Measurements from ENCODE around the gene FBLN2.
"Not testable (repeated sequence)": the region's sequence is repeated elsewhere in the genome, so short reads cannot be mapped to it uniquely, and the experiment has no call there.

The FBLN2 gene

GRCh38 chr3:13548696-13549622, at the start of gene FBLN2:
Gene FBLN2, plus strand, starts transcription at chr3:13549125. Its CDS starts 21,231 bp downstream, at chr3:13570356.
- Histone ChIP-seq H3K9ac (ENCODE audit: low read length) (no peak within 1 kb of the TSS), H3K4me1 (ENCODE audit: control insufficient read depth, low read depth, low read length) (no peaks in the 10 kb centered on the region)

GRCh38 chr3:13499246-13499645, 49.7 kb upstream of the FBLN2 start:
- not testable (repeated sequence) for H3K4me1 ChIP-seq (ENCODE audit: control insufficient read depth, low read depth, low read length); H3K4me3 ChIP-seq (ENCODE audit: low read length); H3K36me3 ChIP-seq (ENCODE audit: control insufficient read depth, low read depth, low read length); H3K27ac ChIP-seq (ENCODE audit: low read length); H3K9ac ChIP-seq (ENCODE audit: low read length); H3K9me3 ChIP-seq (ENCODE audit: control insufficient read depth, low read depth, low read length); H3K27me3 ChIP-seq (ENCODE audit: control insufficient read depth, insufficient read depth, low read length)

More at GRCh38 chr3:13548696-13549622, at the start of gene FBLN2:
- Histone ChIP-seq H3K27ac (ENCODE audit: low read length) (no peak within 1 kb of the TSS), H3K27me3 (ENCODE audit: control insufficient read depth, insufficient read depth, low read length) (peaks cover 20% of the 10 kb centered on the region), H3K4me3 (ENCODE audit: low read length) (peak within 1 kb of the TSS; percentile 34), H3K9me3 (ENCODE audit: control insufficient read depth, low read depth, low read length) (no peaks in the 10 kb centered on the region), H3K36me3 (ENCODE audit: control insufficient read depth, low read depth, low read length) (no peaks in the 10 kb centered on the region)

GRCh38 chr3:13500133-13500885, 48.6 kb upstream of the FBLN2 start:
- no peak overlapping the region for H3K9ac ChIP-seq (ENCODE audit: low read length)
- H3K9me3 ChIP-seq (ENCODE audit: control insufficient read depth, low read depth, low read length) = no peaks in the 10 kb centered on the region
- H3K27me3 ChIP-seq (ENCODE audit: control insufficient read depth, insufficient read depth, low read length) = no peaks in the 10 kb centered on the region
- H3K4me1 ChIP-seq (ENCODE audit: control insufficient read depth, low read depth, low read length) = no peaks in the 10 kb centered on the region
- H3K27ac ChIP-seq (ENCODE audit: low read length) = no peak overlapping the region
- H3K36me3 ChIP-seq (ENCODE audit: control insufficient read depth, low read depth, low read length) = no peaks in the 10 kb centered on the region
- H3K4me3 ChIP-seq (ENCODE audit: low read length) = no peak overlapping the region

- Histone ChIP-seq H3K4me3 (ENCODE audit: low read length) (no peak overlapping the region), H3K27me3 (ENCODE audit: control insufficient read depth, insufficient read depth, low read length) (no peaks in the 10 kb centered on the region), H3K36me3 (ENCODE audit: control insufficient read depth, low read depth, low read length) (no peaks in the 10 kb centered on the region), H3K9me3 (ENCODE audit: control insufficient read depth, low read depth, low read length) (no peaks in the 10 kb centered on the region), H3K27ac (ENCODE audit: low read length) (no peak overlapping the region), H3K4me1 (ENCODE audit: control insufficient read depth, low read depth, low read length) (no peaks in the 10 kb centered on the region), H3K9ac (ENCODE audit: low read length) (no peak overlapping the region)
Measured at GRCh38 chr3:13501056-13501455, 47.9 kb upstream of the FBLN2 start.

GRCh38 chr3:13501521-13501920, 47.4 kb upstream of the FBLN2 start:
- Histone ChIP-seq H3K4me3 (ENCODE audit: low read length) (no peak overlapping the region), H3K9me3 (ENCODE audit: control insufficient read depth, low read depth, low read length) (no peaks in the 10 kb centered on the region), H3K9ac (ENCODE audit: low read length) (no peak overlapping the region), H3K36me3 (ENCODE audit: control insufficient read depth, low read depth, low read length) (no peaks in the 10 kb centered on the region), H3K4me1 (ENCODE audit: control insufficient read depth, low read depth, low read length) (no peaks in the 10 kb centered on the region), H3K27ac (ENCODE audit: low read length) (no peak overlapping the region), H3K27me3 (ENCODE audit: control insufficient read depth, insufficient read depth, low read length) (no peaks in the 10 kb centered on the region)

- Histone ChIP-seq H3K4me3 (ENCODE audit: low read length) (no peak overlapping the region), H3K27ac (ENCODE audit: low read length) (no peak overlapping the region), H3K9me3 (ENCODE audit: control insufficient read depth, low read depth, low read length) (no peaks in the 10 kb centered on the region), H3K36me3 (ENCODE audit: control insufficient read depth, low read depth, low read length) (no peaks in the 10 kb centered on the region), H3K9ac (ENCODE audit: low read length) (no peak overlapping the region), H3K27me3 (ENCODE audit: control insufficient read depth, insufficient read depth, low read length) (no peaks in the 10 kb centered on the region), H3K4me1 (ENCODE audit: control insufficient read depth, low read depth, low read length) (no peaks in the 10 kb centered on the region)
Measured at GRCh38 chr3:13501958-13502790, 46.8 kb upstream of the FBLN2 start.

- no peak overlapping the region for H3K9ac ChIP-seq (ENCODE audit: low read length)
- peaks cover 4% of the 10 kb centered on the region for H3K4me1 ChIP-seq (ENCODE audit: control insufficient read depth, low read depth, low read length)
- H3K36me3 ChIP-seq (ENCODE audit: control insufficient read depth, low read depth, low read length) = no peaks in the 10 kb centered on the region
- no peak overlapping the region for H3K4me3 ChIP-seq (ENCODE audit: low read length)
- H3K27me3 ChIP-seq (ENCODE audit: control insufficient read depth, insufficient read depth, low read length) = no peaks in the 10 kb centered on the region
- no peaks in the 10 kb centered on the region for H3K9me3 ChIP-seq (ENCODE audit: control insufficient read depth, low read depth, low read length)
- H3K27ac ChIP-seq (ENCODE audit: low read length) = no peak overlapping the region
Measured at GRCh38 chr3:13502791-13503060, 46.2 kb upstream of the FBLN2 start.

- H3K27me3 ChIP-seq (ENCODE audit: control insufficient read depth, insufficient read depth, low read length) = no peaks in the 10 kb centered on the region
- no peaks in the 10 kb centered on the region for H3K9me3 ChIP-seq (ENCODE audit: control insufficient read depth, low read depth, low read length)
- H3K4me3 ChIP-seq (ENCODE audit: low read length) = no peak overlapping the region
- no peaks in the 10 kb centered on the region for H3K36me3 ChIP-seq (ENCODE audit: control insufficient read depth, low read depth, low read length)
- peaks cover 9% of the 10 kb centered on the region for H3K4me1 ChIP-seq (ENCODE audit: control insufficient read depth, low read depth, low read length)
- no peak overlapping the region for H3K9ac ChIP-seq (ENCODE audit: low read length)
- H3K27ac ChIP-seq (ENCODE audit: low read length) = no peak overlapping the region
Measured at GRCh38 chr3:13504161-13504831, 44.6 kb upstream of the FBLN2 start.

GRCh38 chr3:13505147-13506130, 43.5 kb upstream of the FBLN2 start:
- Histone ChIP-seq H3K27ac (ENCODE audit: low read length) (no peak overlapping the region), H3K4me3 (ENCODE audit: low read length) (no peak overlapping the region), H3K9ac (ENCODE audit: low read length) (no peak overlapping the region)

GRCh38 chr3:13506239-13506638, 42.7 kb upstream of the FBLN2 start:
- H3K36me3 ChIP-seq (ENCODE audit: control insufficient read depth, low read depth, low read length) = no peaks in the 10 kb centered on the region
- H3K9ac ChIP-seq (ENCODE audit: low read length) = no peak overlapping the region
- H3K4me1 ChIP-seq (ENCODE audit: control insufficient read depth, low read depth, low read length) = peaks cover 9% of the 10 kb centered on the region
- H3K4me3 ChIP-seq (ENCODE audit: low read length) = no peak overlapping the region
- no peak overlapping the region for H3K27ac ChIP-seq (ENCODE audit: low read length)
- H3K9me3 ChIP-seq (ENCODE audit: control insufficient read depth, low read depth, low read length) = no peaks in the 10 kb centered on the region
- no peaks in the 10 kb centered on the region for H3K27me3 ChIP-seq (ENCODE audit: control insufficient read depth, insufficient read depth, low read length)

More at GRCh38 chr3:13505147-13506130, 43.5 kb upstream of the FBLN2 start:
- Histone ChIP-seq H3K27me3 (ENCODE audit: control insufficient read depth, insufficient read depth, low read length) (no peaks in the 10 kb centered on the region), H3K36me3 (ENCODE audit: control insufficient read depth, low read depth, low read length) (no peaks in the 10 kb centered on the region), H3K4me1 (ENCODE audit: control insufficient read depth, low read depth, low read length) (peaks cover 9% of the 10 kb centered on the region), H3K9me3 (ENCODE audit: control insufficient read depth, low read depth, low read length) (no peaks in the 10 kb centered on the region)
